B cell (primary cell): ENCODE results near the gene ZFP1. TPM values are rescaled to one million over a fixed set of nuclear protein-coding genes. Genes with fewer than 3 reads are reported as not detected.

Experiments used
- ATAC-seq: fragments of 200-7000 bp; cut with Tn5 transposase; one replicate; pipeline ENCODE4 v1.10.0; 2021; ENCODE audit warnings: low read depth, mild to moderate bottlenecking, moderate number of reproducible peaks, moderate library complexity
- CTCF ChIA-PET: fragments of 350-600 bp; sonication (Branson Sonifier 250); formaldehyde crosslinking; loops from one replicate; lab custom pipeline; 2021; ENCODE audit warnings: antibody characterized with exemption, inconsistent platforms; lab: Charles Lee
- POLR2A ChIA-PET: fragments of 350-600 bp; sonication (Branson Sonifier 250); formaldehyde crosslinking; loops from one replicate; lab custom pipeline; 2021; ENCODE audit warnings: antibody characterized with exemption; lab: Charles Lee
- DNase-seq: peaks from one replicate; pipeline ENCODE4 v3.0.0; 2013
- H2AFZ ChIP-seq: 2 replicates; pipeline ENCODE4 v1.6.1; 2012; ENCODE audit warnings: mild to moderate bottlenecking, low read depth, low read length; ENCODE audit not compliant: insufficient read depth, poor library complexity, severe bottlenecking
- H3K27ac ChIP-seq, 2 donors: 1 replicate in 1 of 2; 2 replicates in 1 of 2; pipeline ENCODE4 v1.5.1; 2012 to 2013; ENCODE audit warnings: low read length in 2 of 2, mild to moderate bottlenecking in 2 of 2, moderate library complexity in 1 of 2
- H3K27me3 ChIP-seq, 4 experiments: fragments of 200-600 bp in 1 of 4; sonication (generic) in 1 of 4; replicated peaks in 1 of 4; 1 replicate in 2 of 4; 2 replicates in 2 of 4; pipeline versions ENCODE4 v1.6.1 to v1.7.0; 2013 to 2016; ENCODE audit warnings: low read length in 3 of 4, mild to moderate bottlenecking in 2 of 4, mixed read lengths in 1 of 4, moderate library complexity in 1 of 4; ENCODE audit not compliant: insufficient read depth in 4 of 4, control insufficient read depth in 3 of 4; ENCODE audit errors: control extremely low read depth in 1 of 4
- H3K36me3 ChIP-seq, 2 experiments: replicated peaks in 1 of 2; 1 replicate in 1 of 2; 2 replicates in 1 of 2; pipeline versions ENCODE4 v1.6.1 to v1.7.1; 2013; ENCODE audit warnings: low read length in 1 of 2; ENCODE audit not compliant: insufficient read depth in 2 of 2, control insufficient read depth in 1 of 2; ENCODE audit errors: control extremely low read depth in 1 of 2, extremely low read depth in 1 of 2
- H3K4me1 ChIP-seq, 2 donors: fragments of 200-600 bp in 1 of 2; sonication (generic) in 1 of 2; 1 replicate in 1 of 2; 2 replicates in 1 of 2; pipeline versions ENCODE4 v1.5.1 to v1.6.1; 2013 to 2017; ENCODE audit warnings: low read length in 2 of 2; ENCODE audit not compliant: control insufficient read depth in 2 of 2, insufficient read depth in 2 of 2
- H3K4me2 ChIP-seq: replicated peaks from 2 replicates; pipeline ENCODE3; 2012; ENCODE audit warnings: mild to moderate bottlenecking, low read depth, low read length; ENCODE audit not compliant: poor library complexity, severe bottlenecking
- H3K4me3 ChIP-seq, 5 experiments: fragments of 200-600 bp in 1 of 5; sonication (generic) in 1 of 5; 1 replicate in 3 of 5; 2 replicates in 2 of 5; pipeline versions ENCODE4 v1.5.1 to v1.7.0; 2011 to 2016; ENCODE audit warnings: low read length in 4 of 5, mild to moderate bottlenecking in 4 of 5, low read depth in 2 of 5, control low read depth in 1 of 5, moderate library complexity in 1 of 5; ENCODE audit not compliant: insufficient read depth in 1 of 5; ENCODE audit errors: control extremely low read depth in 1 of 5, extremely low read depth in 1 of 5
- H3K79me2 ChIP-seq: fragments of 200-600 bp; sonication (generic); one replicate; pipeline ENCODE4 v1.6.0; 2016; ENCODE audit warnings: low read length; ENCODE audit not compliant: control insufficient read depth, insufficient read depth
- H3K9ac ChIP-seq: fragments of 200-600 bp; sonication (generic); 2 replicates; pipeline ENCODE4 v1.6.1; 2017; ENCODE audit warnings: mild to moderate bottlenecking, low read length, moderate library complexity
- H3K9me3 ChIP-seq, 3 donors: one replicate each; pipeline versions ENCODE4 v1.6.1 to v1.7.1; 2013; ENCODE audit warnings: low read length in 2 of 3; ENCODE audit not compliant: control insufficient read depth in 2 of 3, insufficient read depth in 1 of 3; ENCODE audit errors: control extremely low read depth in 1 of 3
- H4K20me1 ChIP-seq: 2 replicates; pipeline ENCODE4 v1.6.0; 2012; ENCODE audit warnings: mild to moderate bottlenecking, low read length; ENCODE audit not compliant: insufficient read depth, control insufficient read depth, poor library complexity, severe bottlenecking
- H3K27ac Mint-ChIP-seq: one replicate; pipeline ENCODE4 v1.8.0; 2021; ENCODE audit warnings: mixed read lengths
- H3K27me3 Mint-ChIP-seq: one replicate; pipeline ENCODE4 v1.8.0; 2021; ENCODE audit warnings: mixed read lengths
- H3K4me1 Mint-ChIP-seq: one replicate; pipeline ENCODE4 v1.8.0; 2021; ENCODE audit warnings: mixed read lengths
- H3K4me3 Mint-ChIP-seq: one replicate; pipeline ENCODE4 v1.8.0; 2021; ENCODE audit warnings: mixed read lengths
- H3K9me3 Mint-ChIP-seq: one replicate; pipeline ENCODE4 v1.8.0; 2022; ENCODE audit warnings: mixed read lengths; ENCODE audit not compliant: insufficient read depth
- EZH2 ChIP-seq: IDR thresholded peaks from 2 replicates; pipeline ENCODE4 v1.6.1; 2012; ENCODE audit warnings: borderline replicate concordance, low read depth, mild to moderate bottlenecking, moderate library complexity, low read length; ENCODE audit not compliant: insufficient read depth, poor library complexity, severe bottlenecking
- WGBS: methylation state at CpG from one replicate; pipeline ENCODE4 v1.1.5; 2013; ENCODE audit warnings: missing lambda C conversion rate; ENCODE audit not compliant: insufficient coverage; 5-methylcytosine and 5-hydroxymethylcytosine counted together
- intact Hi-C: fragments of 100-400 bp; cut with micrococcal nuclease; formaldehyde crosslinking; loops from one replicate; pipeline ENCODE4 v1.10.0; 2022
- polyA plus RNA-seq: library from polyadenylated mRNA; depleted of rRNA; stranded (reverse); fragments of >200 nt; gene quantifications from 2 replicates; pipeline ENCODE4 v1.2.3, GENCODE V29; 2012
- total RNA-seq, 2 donors: library from RNA; stranded (reverse); fragments of 120-200 nt in 1 of 2; gene quantifications; 1 replicate in 1 of 2; 2 replicates in 1 of 2; pipeline versions ENCODE4 v1.2.3 to v1.2.4, GENCODE V29; 2013 to 2022
- TF ChIP-seq, protein P1 (sequence below): fragments of 200-600 bp; IDR thresholded peaks from one replicate; pipeline ENCODE4 v1.8.0; 2022; ENCODE audit warnings: antibody characterized with exemption, mild to moderate bottlenecking

ZFP1 gene
- total and polyA plus RNA-seq, 2 donors (not counting 1 experiment from before 2014, with no cell fraction given): 3.4 to 13.4 TPM

DNA sequence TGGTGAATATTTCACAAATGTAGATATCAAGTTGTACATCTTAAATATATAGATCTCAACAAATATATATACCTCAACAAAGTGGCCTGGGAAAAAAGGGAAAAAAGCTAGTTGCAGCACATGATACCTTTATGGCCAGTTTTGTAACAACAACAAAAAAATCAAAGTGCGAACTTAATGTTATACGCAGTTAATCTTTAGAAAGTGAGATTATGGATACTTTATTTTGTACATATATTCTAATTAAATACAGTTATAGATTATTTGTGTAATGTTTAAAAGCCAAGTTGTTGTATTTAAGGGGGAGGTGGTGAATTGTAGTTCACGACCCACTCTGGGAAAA lies 385 bp upstream of the ZFP1 start:
- Histone ChIP-seq H3K27me3 (peaks cover 0 to 2% (median 0%) of the 10 kb centered on the region in 4 experiments), H3K36me3 (no peaks in the 10 kb centered on the region), H3K9ac (peak overlapping the region; percentile 92), H3K9me3 (peaks cover 0 to 24% (median 9%) of the 10 kb centered on the region in 3 donors), H3K4me1 (peaks cover 5 to 7% of the 10 kb centered on the region in 2 donors), H3K4me2 (peak overlapping the region; percentile 88), H3K79me2 (peaks cover 33% of the 10 kb centered on the region), H3K27ac (no peak overlapping the region), H2AFZ (peak overlapping the region; percentile 100), H4K20me1 (no peaks in the 10 kb centered on the region), H3K4me3 (peak overlapping the region in 3 of 5 experiments; percentile 95 to 97 (median 97))
- ChIA-PET CTCF (interaction anchor here (1.0 kb wide), 2 partner anchors 51 to 316 kb away, joined by 3 read pairs; no protein-coding TSS in a partner anchor), POLR2A (no interaction called here)
- H3K4me3 Mint-ChIP-seq: peak overlapping the region; percentile 89
- no peaks in the 10 kb centered on the region for H3K27me3 Mint-ChIP-seq
- no peak for TF ChIP-seq EZH2
- TF ChIP-seq, protein P1, sequence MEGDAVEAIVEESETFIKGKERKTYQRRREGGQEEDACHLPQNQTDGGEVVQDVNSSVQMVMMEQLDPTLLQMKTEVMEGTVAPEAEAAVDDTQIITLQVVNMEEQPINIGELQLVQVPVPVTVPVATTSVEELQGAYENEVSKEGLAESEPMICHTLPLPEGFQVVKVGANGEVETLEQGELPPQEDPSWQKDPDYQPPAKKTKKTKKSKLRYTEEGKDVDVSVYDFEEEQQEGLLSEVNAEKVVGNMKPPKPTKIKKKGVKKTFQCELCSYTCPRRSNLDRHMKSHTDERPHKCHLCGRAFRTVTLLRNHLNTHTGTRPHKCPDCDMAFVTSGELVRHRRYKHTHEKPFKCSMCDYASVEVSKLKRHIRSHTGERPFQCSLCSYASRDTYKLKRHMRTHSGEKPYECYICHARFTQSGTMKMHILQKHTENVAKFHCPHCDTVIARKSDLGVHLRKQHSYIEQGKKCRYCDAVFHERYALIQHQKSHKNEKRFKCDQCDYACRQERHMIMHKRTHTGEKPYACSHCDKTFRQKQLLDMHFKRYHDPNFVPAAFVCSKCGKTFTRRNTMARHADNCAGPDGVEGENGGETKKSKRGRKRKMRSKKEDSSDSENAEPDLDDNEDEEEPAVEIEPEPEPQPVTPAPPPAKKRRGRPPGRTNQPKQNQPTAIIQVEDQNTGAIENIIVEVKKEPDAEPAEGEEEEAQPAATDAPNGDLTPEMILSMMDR: no peak
- intact Hi-C loops: loop anchor here (1.0 to 10.0 kb wide), 10 partner anchors 37 to 853 kb away; partner anchors contain the start of genes ADAT1, CFDP1, GLG1 and PSMD7
- 0% methylated on average over 1 of the region's 3 CpGs for WGBS
- peaks cover 9% of the 10 kb centered on the region for H3K9me3 Mint-ChIP-seq
- H3K27ac Mint-ChIP-seq: peak overlapping the region; percentile 90
- DNase-seq (no peak), ATAC-seq (no peak)
- H3K4me1 Mint-ChIP-seq: peaks cover 20% of the 10 kb centered on the region

DNA sequence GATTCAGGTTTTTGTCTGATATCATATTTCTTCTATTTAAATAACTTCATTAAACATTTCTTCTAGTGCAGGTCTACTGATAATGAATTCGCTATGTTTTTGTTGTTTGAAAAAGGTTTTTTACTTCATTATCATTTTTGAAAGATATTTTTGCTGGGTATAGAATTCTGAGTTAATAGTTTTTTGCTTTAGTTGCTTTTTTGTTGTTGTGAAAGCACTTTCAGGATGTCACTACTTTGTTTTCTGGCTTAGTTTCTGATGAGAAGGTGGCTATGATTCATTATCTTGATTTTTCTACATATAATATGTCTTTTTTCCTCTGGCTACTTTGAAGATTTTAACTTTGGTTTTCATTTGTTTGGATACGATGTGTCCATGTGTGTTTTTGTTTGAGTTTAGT lies 3.5 kb downstream of the ZFP1 start:
- Mint-ChIP-seq H3K27ac (no peak overlapping the region), H3K9me3 (peaks cover 9% of the 10 kb centered on the region), H3K4me1 (peaks cover 21% of the 10 kb centered on the region), H3K4me3 (no peak overlapping the region), H3K27me3 (no peaks in the 10 kb centered on the region)
- TF ChIP-seq EZH2: no peak
- TF ChIP-seq, protein P1: no peak
- Histone ChIP-seq H3K4me1 (peaks cover 5 to 7% of the 10 kb centered on the region in 2 donors), H3K9me3 (peaks cover 0 to 13% (median 9%) of the 10 kb centered on the region in 3 donors), H3K36me3 (peaks cover 2 to 6% of the 10 kb centered on the region in 2 experiments), H4K20me1 (no peaks in the 10 kb centered on the region), H2AFZ (no peak overlapping the region), H3K4me2 (no peak overlapping the region), H3K79me2 (peaks cover 39% of the 10 kb centered on the region), H3K27me3 (no peaks in the 10 kb centered on the region), H3K4me3 (no peak overlapping the region), H3K9ac (no peak overlapping the region), H3K27ac (no peak overlapping the region)
- ChIA-PET CTCF (no interaction called here), POLR2A (no interaction called here)
- intact Hi-C loops: no loop called here
- WGBS: no CpG with 5 or more reads among the region's 2 CpGs
- DNase-seq (no peak), ATAC-seq (no peak)
